SHP77 (cell line): ENCODE data around the gene EVL.

Source experiments
- DNase-seq, 2 experiments: peaks; one replicate each; lab custom pipeline; 2025; lab: John Stamatoyannopoulos, UW

EVL gene

GRCh38 chr14:100067481-100067880 lies 2.3 kb downstream of the EVL start:
- DNase-seq, result no peak

GRCh38 chr14:100067971-100068959 lies 3.0 kb downstream of the EVL start:
- no peak for DNase-seq

- DNase-seq, result no peak
Observed at GRCh38 chr14:100069161-100069800, 4.1 kb downstream of the EVL start.

- no peak for DNase-seq
Observed at GRCh38 chr14:100070310-100070709, 5.1 kb downstream of the EVL start.

- DNase-seq, result no peak
Observed at GRCh38 chr14:100071545-100071944, 6.3 kb downstream of the EVL start.

- DNase-seq, result peak; percentile 3 to 4
Observed at GRCh38 chr14:100072783-100073346, 7.6 kb downstream of the EVL start.

GRCh38 chr14:100073576-100074430 lies 8.6 kb downstream of the EVL start:
- DNase-seq, result no peak

- no peak for DNase-seq
Observed at GRCh38 chr14:100074431-100075100, 9.3 kb downstream of the EVL start.

- DNase-seq, result no peak
Observed at GRCh38 chr14:100075681-100076080, 10.5 kb downstream of the EVL start.

- no peak for DNase-seq
Observed at GRCh38 chr14:100076133-100076532, 10.9 kb downstream of the EVL start.

- DNase-seq, result no peak
Observed at GRCh38 chr14:100076606-100077005, 11.4 kb downstream of the EVL start.

- no peak for DNase-seq
Observed at GRCh38 chr14:100077441-100077840, 12.2 kb downstream of the EVL start.

GRCh38 chr14:100078216-100078803 lies 13.1 kb downstream of the EVL start:
- DNase-seq, result no peak

GRCh38 chr14:100078997-100079725 lies 13.9 kb downstream of the EVL start:
- no peak for DNase-seq

GRCh38 chr14:100079726-100080005 lies 14.4 kb downstream of the EVL start:
- DNase-seq, result no peak

- DNase-seq, result no peak
Observed at GRCh38 chr14:100080206-100080605, 15.0 kb downstream of the EVL start.

GRCh38 chr14:100081997-100082625 lies 16.9 kb downstream of the EVL start:
- DNase-seq, result no peak

GRCh38 chr14:100082723-100083122 lies 17.5 kb downstream of the EVL start:
- DNase-seq, result no peak

- DNase-seq, result no peak
Observed at GRCh38 chr14:100083706-100084105, 18.5 kb downstream of the EVL start.

- DNase-seq, result no peak
Observed at GRCh38 chr14:100084591-100084990, 19.4 kb downstream of the EVL start.
